SK-N-MC (cell line): ENCODE results near the gene GALNT14.

Experiments used
- EZH2 ChIP-seq: fragments of 200-600 bp; sonication (generic); IDR thresholded peaks from one replicate; pipeline ENCODE4 v1.6.1; 2017; ENCODE audit warnings: antibody characterized with exemption
- POLR2AphosphoS5 ChIP-seq: IDR thresholded peaks from 2 replicates; pipeline ENCODE4 v1.6.1; 2012; ENCODE audit warnings: mild to moderate bottlenecking, low read depth, low read length, borderline replicate concordance

- TF ChIP-seq POLR2AphosphoS5 = no peak
- TF ChIP-seq EZH2 = no peak
These were observed 24.8 kb upstream of the GALNT14 start for GRCh38 chr2:31163011-31163539.
